Naive B cell (primary cell): ENCODE data around the gene RASSF10. TPM values are rescaled to one million over a fixed set of nuclear protein-coding genes. Genes with fewer than 3 reads are reported as not detected.

Source experiments
- ATAC-seq, 2 donors: fragments of 150-1000 bp; cut with Tn5 transposase; 2 replicates each; pipeline ENCODE4 v1.10.0; 2021; ENCODE audit warnings: low read depth in 2 of 2, mild to moderate bottlenecking in 2 of 2, moderate library complexity in 2 of 2
- DNase-seq: peaks from one replicate; pipeline ENCODE4 v3.0.0; 2022
- H3K27ac Mint-ChIP-seq, 6 donors: one replicate each; pipeline ENCODE4 v1.8.0; 2020 to 2022; ENCODE audit warnings: mild to moderate bottlenecking in 6 of 6, mixed read lengths in 6 of 6, moderate library complexity in 5 of 6, inconsistent platforms in 2 of 6
- H3K27me3 Mint-ChIP-seq, 3 donors: one replicate each; pipeline ENCODE4 v1.8.0; 2021 to 2022; ENCODE audit warnings: mixed read lengths in 3 of 3, mild to moderate bottlenecking in 1 of 3
- H3K36me3 Mint-ChIP-seq, 2 donors: one replicate each; pipeline ENCODE4 v1.8.0; 2020 to 2022; ENCODE audit warnings: mixed read lengths in 2 of 2, inconsistent platforms in 1 of 2, mild to moderate bottlenecking in 1 of 2
- H3K4me1 Mint-ChIP-seq, 3 donors: one replicate each; pipeline ENCODE4 v1.8.0; 2020 to 2022; ENCODE audit warnings: mixed read lengths in 3 of 3, inconsistent platforms in 1 of 3, mild to moderate bottlenecking in 1 of 3, moderate library complexity in 1 of 3
- H3K4me3 Mint-ChIP-seq, 8 donors: one replicate each; pipeline ENCODE4 v1.8.0; 2020 to 2022; ENCODE audit warnings: mild to moderate bottlenecking in 8 of 8, mixed read lengths in 8 of 8, moderate library complexity in 8 of 8, inconsistent platforms in 2 of 8
- H3K9me3 Mint-ChIP-seq, 7 donors: one replicate each; pipeline ENCODE4 v1.8.0; 2020 to 2022; ENCODE audit warnings: mixed read lengths in 7 of 7, mild to moderate bottlenecking in 5 of 7, inconsistent platforms in 2 of 7, moderate library complexity in 1 of 7
- polyA plus RNA-seq, 6 donors: library from polyadenylated mRNA; unstranded; fragments of 300-500 nt; fragmentation: Illumina TruSeq; gene quantifications; one replicate each; pipeline ENCODE4 v1.2.3, GENCODE V29; 2021; ENCODE audit warnings: low read depth in 6 of 6

The RASSF10 gene
- polyA plus RNA-seq, 6 donors from 2014 or later: not detected

DNA sequence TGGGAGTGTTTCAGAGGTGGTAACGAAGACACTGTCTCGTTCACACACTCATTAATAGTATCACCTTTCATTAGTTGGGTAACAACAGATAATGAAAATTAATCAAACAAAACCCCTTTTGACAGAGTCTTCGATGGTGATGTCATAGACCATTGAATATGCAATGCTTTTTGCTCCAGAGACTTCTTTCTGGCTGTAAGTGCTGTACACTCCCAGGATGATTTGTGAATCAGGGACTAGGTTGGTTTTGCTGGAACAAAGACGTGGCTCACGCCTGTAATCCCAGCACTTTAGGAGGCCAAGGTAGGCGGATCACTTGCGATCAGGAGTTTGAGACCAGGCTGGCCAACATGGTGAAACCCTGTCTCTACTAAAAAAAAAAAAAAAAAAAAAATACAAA lies 9.5 kb upstream of the RASSF10 start:
- peaks cover 0 to 18% (median 15%) of the 10 kb centered on the region in 3 donors for H3K27me3 Mint-ChIP-seq
- ATAC-seq: no peak
- H3K36me3 Mint-ChIP-seq: no peaks in the 10 kb centered on the region
- peaks cover 0 to 7% (median 3%) of the 10 kb centered on the region in 7 donors for H3K9me3 Mint-ChIP-seq
- H3K4me1 Mint-ChIP-seq: no peaks in the 10 kb centered on the region
- DNase-seq: no peak
- H3K4me3 Mint-ChIP-seq: no peak overlapping the region
- H3K27ac Mint-ChIP-seq: no peak overlapping the region

DNA sequence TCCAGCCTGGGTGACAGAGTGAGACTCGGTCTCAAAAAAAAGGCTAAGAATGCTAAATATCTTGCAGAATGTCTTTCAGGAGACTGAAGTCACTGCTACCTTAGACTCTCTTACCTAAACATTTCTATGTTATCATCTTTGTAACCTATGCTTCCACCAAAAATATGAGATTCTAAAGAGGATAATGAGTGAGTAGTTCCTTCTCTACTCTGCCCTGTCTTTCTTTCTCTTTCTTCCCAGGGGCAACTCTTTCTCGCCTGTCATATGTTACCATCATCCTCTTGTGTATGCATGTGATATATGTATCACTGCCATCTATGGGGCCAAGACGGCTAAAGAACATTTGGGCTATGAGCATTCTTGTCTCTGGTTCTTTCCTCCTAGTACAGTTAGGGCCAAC lies 9.0 kb upstream of the RASSF10 start:
- Mint-ChIP-seq H3K4me3 (no peak overlapping the region), H3K36me3 (no peaks in the 10 kb centered on the region), H3K9me3 (peaks cover 0 to 7% (median 3%) of the 10 kb centered on the region in 7 donors), H3K27me3 (peaks cover 0 to 18% (median 15%) of the 10 kb centered on the region in 3 donors), H3K27ac (no peak overlapping the region), H3K4me1 (no peaks in the 10 kb centered on the region)
- ATAC-seq (no peak), DNase-seq (no peak)

DNA sequence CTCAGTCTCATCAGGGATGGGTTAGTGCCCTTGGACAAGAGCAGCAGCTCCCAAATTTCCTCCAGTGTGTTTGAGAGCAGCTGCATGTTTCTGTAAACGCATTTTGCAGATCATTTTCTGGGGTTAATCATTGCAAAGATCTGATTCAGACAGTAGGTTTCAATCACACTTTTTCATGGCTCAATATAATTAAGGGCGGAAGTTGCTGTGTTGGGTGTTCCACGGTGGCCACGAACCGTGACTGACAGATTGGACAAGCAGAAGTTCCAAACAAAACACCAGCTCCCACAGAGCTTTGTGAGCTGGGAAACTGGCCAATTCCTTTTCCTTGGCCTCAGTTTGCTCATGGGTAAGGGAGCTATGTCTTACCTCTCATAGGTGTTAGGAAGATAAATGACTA lies 8.4 kb upstream of the RASSF10 start:
- H3K27ac Mint-ChIP-seq: no peak overlapping the region
- DNase-seq (no peak), ATAC-seq (no peak)
- H3K27me3 Mint-ChIP-seq: peaks cover 0 to 22% (median 18%) of the 10 kb centered on the region in 3 donors
- no peaks in the 10 kb centered on the region for H3K4me1 Mint-ChIP-seq
- no peak overlapping the region for H3K4me3 Mint-ChIP-seq
- H3K9me3 Mint-ChIP-seq: peaks cover 0 to 7% (median 2%) of the 10 kb centered on the region in 7 donors
- H3K36me3 Mint-ChIP-seq: no peaks in the 10 kb centered on the region

DNA sequence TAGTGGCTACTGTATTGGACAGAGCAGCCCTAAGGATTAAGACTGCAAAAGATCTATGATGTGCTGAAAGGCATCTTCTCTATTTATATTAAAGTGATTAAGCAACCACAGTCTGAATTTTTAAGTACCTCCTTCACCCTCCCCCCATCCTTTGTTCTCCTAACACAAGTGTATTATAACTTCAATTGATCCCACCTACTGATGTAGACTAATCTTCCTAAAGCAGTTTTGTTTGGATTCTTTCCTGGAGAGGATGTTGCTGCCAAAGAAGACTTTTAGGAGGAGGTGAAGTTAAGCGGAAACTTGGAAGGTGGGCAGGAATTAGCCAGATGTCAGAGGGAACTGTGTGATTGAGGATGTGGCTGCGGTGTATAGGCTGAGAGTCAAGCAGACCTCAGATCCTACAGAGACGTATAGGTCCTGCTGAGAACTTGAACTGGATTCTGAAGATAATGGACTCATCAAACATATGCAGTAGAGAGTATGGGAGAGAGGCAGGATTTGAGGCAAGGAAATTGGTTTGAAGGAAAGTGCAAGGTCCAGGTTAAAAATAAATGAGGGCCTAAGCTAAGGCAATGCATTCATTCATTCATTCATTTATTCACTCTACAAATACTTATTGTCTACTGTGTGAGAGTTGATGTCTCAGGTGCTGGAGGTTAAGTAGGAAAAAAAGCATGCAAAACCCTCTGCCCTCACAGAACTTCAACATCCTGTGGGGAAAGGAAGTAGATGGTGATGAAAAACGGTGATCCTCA lies 5.2 kb upstream of the RASSF10 start:
- Mint-ChIP-seq H3K4me1 (peaks cover 0 to 3% (median 3%) of the 10 kb centered on the region in 3 donors), H3K4me3 (peak overlapping the region in 1 of 8 donors; percentile 22), H3K36me3 (no peaks in the 10 kb centered on the region), H3K27ac (no peak overlapping the region), H3K27me3 (peaks cover 22 to 54% (median 48%) of the 10 kb centered on the region in 3 donors), H3K9me3 (peaks cover 0 to 7% (median 0%) of the 10 kb centered on the region in 7 donors)
- no peak for ATAC-seq
- DNase-seq: no peak

DNA sequence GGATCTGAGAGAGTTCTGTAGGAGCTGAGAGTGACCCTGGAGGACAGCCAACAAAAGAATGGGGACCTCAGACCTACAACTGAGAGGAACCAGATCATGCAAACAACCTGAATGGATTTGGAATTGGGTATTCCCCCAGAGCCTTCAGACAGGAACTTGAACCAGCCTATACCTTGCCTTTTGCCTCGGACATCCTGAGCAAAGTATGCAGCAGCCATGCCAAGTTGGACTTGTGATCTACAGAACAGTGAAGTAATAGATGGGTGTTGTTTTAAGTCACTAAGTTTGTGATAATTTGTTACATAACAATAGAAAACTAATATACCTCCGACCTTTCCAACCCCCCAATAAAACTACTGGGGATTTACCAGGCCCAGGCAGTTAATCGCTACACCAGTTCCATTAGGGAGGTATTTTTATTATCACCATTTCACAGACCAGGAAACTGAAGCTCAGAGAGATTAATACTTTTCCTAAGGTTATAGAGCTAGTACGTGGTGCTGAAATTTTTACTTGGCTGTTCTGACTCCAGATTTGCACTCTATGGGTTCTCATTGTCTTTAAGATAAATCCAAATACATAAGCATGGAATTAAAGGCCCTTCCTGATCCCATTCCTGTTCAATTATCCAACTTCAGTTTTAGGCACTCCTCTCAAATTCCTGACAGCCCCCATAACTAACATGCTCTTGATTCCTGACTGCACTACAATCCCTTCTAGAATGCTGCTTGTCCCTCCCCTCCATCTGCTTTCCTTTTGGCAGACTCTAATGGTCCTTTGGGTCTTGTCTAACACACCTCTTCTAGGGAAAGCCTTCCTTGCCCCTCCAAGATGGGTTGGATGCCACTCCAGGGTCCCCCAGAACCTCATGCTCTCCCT lies 1.7 kb upstream of the RASSF10 start:
- H3K4me1 Mint-ChIP-seq: peaks cover 0 to 7% (median 4%) of the 10 kb centered on the region in 3 donors
- peaks cover 0 to 8% (median 0%) of the 10 kb centered on the region in 7 donors for H3K9me3 Mint-ChIP-seq
- DNase-seq (no peak), ATAC-seq (no peak)
- H3K27ac Mint-ChIP-seq: no peak overlapping the region
- H3K27me3 Mint-ChIP-seq: peaks cover 37 to 76% (median 73%) of the 10 kb centered on the region in 3 donors
- H3K36me3 Mint-ChIP-seq: no peaks in the 10 kb centered on the region
- H3K4me3 Mint-ChIP-seq: no peak overlapping the region

DNA sequence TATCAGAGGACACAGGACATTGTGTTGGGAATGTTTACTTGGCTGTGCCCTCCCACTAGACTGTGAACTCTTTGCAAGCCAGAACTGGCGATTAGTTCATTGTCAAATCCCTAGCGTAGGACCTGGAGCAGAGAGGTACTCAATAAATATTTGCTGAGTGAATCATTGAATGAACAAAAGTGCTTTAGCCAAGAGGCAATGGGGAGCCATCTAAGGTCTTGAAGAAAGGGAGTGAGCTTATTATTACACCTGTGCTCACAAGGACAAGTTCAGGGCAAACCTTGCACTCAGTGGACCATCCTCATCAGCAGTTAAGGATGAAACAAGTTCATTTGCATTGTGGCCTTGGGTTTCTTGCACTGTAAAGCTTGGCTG lies 1.1 kb upstream of the RASSF10 start:
- Mint-ChIP-seq H3K27me3 (peaks cover 44 to 75% (median 67%) of the 10 kb centered on the region in 3 donors), H3K4me3 (no peak overlapping the region), H3K9me3 (peaks cover 0 to 8% (median 0%) of the 10 kb centered on the region in 7 donors), H3K36me3 (no peaks in the 10 kb centered on the region), H3K27ac (no peak overlapping the region), H3K4me1 (peaks cover 0 to 7% (median 4%) of the 10 kb centered on the region in 3 donors)
- ATAC-seq (no peak), DNase-seq (no peak)

DNA sequence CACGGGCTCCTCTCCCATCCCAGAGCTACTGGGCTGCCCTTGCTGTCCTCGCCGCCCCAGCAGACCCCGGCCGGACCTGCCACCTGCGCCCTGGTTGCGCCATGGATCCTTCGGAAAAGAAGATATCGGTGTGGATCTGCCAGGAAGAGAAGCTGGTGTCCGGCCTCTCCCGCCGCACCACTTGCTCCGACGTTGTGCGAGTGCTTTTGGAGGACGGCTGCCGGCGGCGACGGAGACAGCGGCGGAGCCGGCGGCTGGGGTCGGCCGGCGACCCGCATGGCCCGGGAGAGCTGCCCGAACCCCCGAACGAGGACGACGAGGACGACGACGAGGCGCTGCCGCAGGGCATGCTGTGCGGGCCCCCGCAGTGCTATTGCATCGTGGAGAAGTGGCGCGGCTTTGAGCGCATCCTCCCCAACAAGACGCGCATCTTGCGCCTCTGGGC lies 382 bp downstream of the RASSF10 start:
- Mint-ChIP-seq H3K36me3 (no peaks in the 10 kb centered on the region), H3K27ac (no peak overlapping the region), H3K4me3 (no peak overlapping the region), H3K27me3 (peaks cover 57 to 67% (median 58%) of the 10 kb centered on the region in 3 donors), H3K9me3 (peaks cover 0 to 8% (median 0%) of the 10 kb centered on the region in 7 donors), H3K4me1 (peaks cover 0 to 7% (median 4%) of the 10 kb centered on the region in 3 donors)
- DNase-seq: no peak
- no peak for ATAC-seq

DNA sequence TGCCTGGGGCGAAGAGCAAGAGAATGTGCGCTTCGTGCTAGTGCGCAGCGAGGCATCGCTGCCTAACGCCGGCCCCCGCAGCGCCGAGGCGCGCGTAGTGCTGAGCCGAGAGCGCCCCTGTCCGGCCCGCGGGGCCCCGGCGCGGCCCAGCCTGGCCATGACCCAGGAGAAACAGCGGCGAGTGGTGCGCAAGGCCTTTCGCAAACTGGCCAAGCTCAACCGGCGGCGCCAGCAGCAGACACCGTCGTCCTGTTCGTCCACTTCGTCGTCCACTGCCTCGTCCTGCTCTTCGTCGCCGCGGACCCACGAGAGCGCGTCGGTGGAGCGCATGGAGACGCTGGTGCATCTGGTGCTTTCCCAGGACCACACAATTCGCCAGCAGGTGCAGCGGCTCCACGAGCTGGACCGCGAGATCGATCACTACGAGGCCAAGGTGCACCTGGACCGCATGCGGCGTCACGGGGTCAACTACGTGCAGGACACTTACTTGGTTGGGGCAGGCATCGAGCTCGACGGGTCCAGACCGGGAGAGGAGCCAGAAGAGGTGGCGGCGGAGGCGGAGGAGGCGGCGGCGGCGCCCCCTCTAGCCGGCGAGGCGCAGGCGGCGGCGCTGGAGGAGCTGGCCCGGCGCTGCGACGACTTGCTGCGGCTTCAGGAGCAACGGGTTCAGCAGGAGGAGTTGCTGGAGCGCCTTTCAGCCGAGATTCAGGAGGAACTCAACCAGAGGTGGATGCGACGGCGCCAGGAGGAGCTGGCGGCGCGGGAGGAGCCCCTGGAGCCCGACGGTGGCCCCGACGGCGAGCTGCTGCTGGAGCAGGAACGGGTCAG lies 1.0 kb downstream of the RASSF10 start:
- Mint-ChIP-seq H3K4me1 (peaks cover 0 to 7% (median 4%) of the 10 kb centered on the region in 3 donors), H3K36me3 (no peaks in the 10 kb centered on the region), H3K4me3 (no peak overlapping the region), H3K9me3 (peaks cover 0 to 8% (median 0%) of the 10 kb centered on the region in 7 donors), H3K27me3 (peaks cover 57 to 67% (median 60%) of the 10 kb centered on the region in 3 donors), H3K27ac (no peak overlapping the region)
- DNase-seq (no peak), ATAC-seq (no peak)

DNA sequence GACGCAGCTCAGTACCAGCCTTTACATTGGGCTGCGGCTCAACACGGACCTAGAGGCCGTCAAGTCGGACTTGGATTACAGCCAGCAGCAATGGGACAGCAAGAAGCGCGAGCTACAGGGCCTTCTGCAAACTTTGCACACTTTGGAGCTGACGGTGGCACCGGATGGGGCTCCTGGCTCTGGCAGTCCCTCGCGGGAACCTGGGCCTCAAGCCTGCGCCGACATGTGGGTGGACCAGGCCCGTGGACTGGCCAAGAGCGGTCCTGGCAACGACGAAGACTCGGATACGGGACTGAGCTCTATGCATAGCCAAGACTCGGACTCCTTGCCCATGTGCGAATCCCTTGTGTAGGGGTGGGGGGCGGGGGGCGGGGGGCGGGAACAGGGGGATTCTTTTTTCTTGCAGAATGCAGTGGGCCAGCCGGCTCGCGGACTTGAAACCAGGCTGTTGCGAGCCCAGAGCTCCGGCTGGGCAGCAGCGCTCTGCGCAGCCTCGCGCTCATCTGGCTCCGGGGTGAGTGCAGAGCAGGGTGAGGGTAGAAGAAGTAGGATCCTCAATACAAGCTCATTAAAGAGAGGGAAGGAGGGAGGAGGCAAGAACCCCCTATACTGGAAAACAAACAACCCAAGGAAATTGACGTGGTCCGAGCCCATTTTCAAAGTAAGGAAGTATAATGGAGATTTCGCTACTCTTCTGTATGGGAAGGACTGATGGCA lies 1.8 kb downstream of the RASSF10 start:
- Mint-ChIP-seq H3K4me1 (peaks cover 0 to 7% (median 4%) of the 10 kb centered on the region in 3 donors), H3K27ac (no peak overlapping the region), H3K36me3 (no peaks in the 10 kb centered on the region), H3K9me3 (peaks cover 0 to 8% (median 0%) of the 10 kb centered on the region in 7 donors), H3K27me3 (peaks cover 57 to 63% (median 60%) of the 10 kb centered on the region in 3 donors), H3K4me3 (peak overlapping the region in 1 of 8 donors; percentile 67)
- DNase-seq (no peak), ATAC-seq (no peak)

DNA sequence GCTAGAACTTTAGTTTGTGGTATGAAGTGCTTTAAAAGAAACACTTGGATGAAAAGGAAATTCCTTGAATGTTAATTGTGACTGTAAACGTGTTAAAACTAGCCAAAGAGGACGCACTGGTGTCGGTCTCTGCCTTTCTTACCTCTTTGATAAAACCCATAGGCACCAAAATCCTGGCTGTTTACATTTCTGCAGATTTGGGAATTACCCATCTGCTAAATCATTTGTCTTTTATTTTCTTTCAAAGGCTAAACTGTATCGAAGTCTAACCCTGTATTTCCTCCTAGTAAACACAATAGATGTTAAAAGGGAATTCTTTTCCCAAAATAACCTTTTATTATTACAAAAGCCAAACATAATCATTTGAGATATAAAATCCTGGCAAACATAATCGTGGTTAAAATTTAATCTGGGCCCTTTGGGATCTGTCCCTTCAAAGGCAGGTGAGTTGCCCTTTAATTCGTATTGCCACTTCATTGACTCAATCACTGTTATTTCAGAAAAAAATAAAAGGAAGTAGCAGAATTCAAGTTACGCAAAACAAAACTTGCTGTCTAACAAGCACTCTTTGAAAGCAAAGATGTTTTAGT lies 2.4 kb downstream of the RASSF10 start:
- H3K4me1 Mint-ChIP-seq: peaks cover 0 to 7% (median 4%) of the 10 kb centered on the region in 3 donors
- H3K36me3 Mint-ChIP-seq: no peaks in the 10 kb centered on the region
- ATAC-seq (no peak), DNase-seq (no peak)
- no peak overlapping the region for H3K27ac Mint-ChIP-seq
- no peak overlapping the region for H3K4me3 Mint-ChIP-seq
- H3K9me3 Mint-ChIP-seq: peaks cover 0 to 6% (median 3%) of the 10 kb centered on the region in 7 donors
- peaks cover 54 to 63% (median 60%) of the 10 kb centered on the region in 3 donors for H3K27me3 Mint-ChIP-seq

DNA sequence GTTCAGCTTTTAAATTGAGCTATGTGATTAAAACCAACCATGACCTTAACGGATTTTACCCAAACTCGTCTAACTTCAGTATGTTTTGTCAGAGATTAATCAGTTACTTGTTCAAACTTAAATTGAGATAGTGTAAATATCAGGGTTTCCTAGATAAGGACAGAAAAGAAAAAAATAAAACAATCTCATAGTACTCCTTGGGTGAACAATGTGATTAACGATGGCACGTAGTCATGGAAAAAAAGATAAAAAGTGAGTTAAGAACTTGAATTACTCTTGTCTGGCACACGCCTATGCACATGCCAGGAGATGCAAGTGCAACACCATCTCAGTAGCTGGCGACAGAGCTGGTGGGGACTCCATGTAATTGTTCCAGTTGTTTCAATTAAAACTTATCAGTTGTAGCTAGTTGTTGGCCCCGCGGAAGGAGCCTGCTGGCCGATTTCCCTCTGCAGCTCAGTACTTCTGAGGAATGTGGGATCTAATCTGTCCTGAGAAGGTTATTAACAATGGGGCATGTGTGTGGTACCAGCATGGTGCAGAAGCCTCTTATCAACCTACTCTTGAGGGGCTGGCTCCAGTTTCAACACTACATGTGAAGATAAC lies 3.0 kb downstream of the RASSF10 start:
- no peak for ATAC-seq
- Mint-ChIP-seq H3K36me3 (no peaks in the 10 kb centered on the region), H3K4me3 (no peak overlapping the region), H3K4me1 (peaks cover 0 to 7% (median 4%) of the 10 kb centered on the region in 3 donors), H3K27me3 (peaks cover 48 to 57% (median 55%) of the 10 kb centered on the region in 3 donors), H3K9me3 (peaks cover 0 to 5% (median 3%) of the 10 kb centered on the region in 7 donors), H3K27ac (no peak overlapping the region)
- no peak for DNase-seq

DNA sequence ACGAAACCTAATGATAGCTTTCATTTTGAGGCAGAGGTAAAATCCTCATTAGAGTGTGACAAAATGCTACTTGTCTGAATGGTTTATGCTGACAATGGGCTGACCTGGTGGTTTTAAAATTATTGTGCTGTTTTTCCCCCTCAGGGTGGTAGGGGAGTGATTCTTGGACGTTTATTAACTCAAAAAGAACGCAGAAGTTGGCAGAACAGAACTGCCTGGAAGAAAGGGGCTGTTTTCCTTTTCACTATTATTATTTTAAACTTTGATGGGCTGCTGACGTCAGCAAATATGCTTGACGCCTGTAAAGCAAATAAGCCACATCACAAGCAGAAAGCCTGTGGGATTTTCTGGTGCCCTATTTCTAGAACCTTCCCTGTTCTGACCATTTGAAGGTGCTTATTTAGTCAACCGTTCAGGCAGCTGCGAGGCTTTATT lies 4.0 kb downstream of the RASSF10 start:
- Mint-ChIP-seq H3K27ac (no peak overlapping the region), H3K4me3 (no peak overlapping the region), H3K36me3 (no peaks in the 10 kb centered on the region), H3K9me3 (peaks cover 0 to 5% (median 1%) of the 10 kb centered on the region in 7 donors), H3K27me3 (peaks cover 39 to 50% (median 46%) of the 10 kb centered on the region in 3 donors), H3K4me1 (peaks cover 0 to 7% (median 4%) of the 10 kb centered on the region in 3 donors)
- ATAC-seq: no peak
- no peak for DNase-seq
